GM23338 (cell line): ENCODE results near the gene KCNJ8. TPM values are rescaled to one million over a fixed set of nuclear protein-coding genes. Genes with fewer than 3 reads are reported as not detected.

Source experiments
- ATAC-seq: fragments of 200-7000 bp; cut with Tn5 transposase; 3 replicates; pipeline ENCODE4 v1.9.1; 2020
- DNase-seq: peaks from one replicate; pipeline ENCODE4 v3.0.0-alpha.2; 2015; ENCODE audit warnings: low spot score
- H2AFZ ChIP-seq: fragments of 200-600 bp; sonication (generic); 2 replicates; pipeline ENCODE4 v1.8.0; 2016; ENCODE audit warnings: antibody characterized with exemption, mild to moderate bottlenecking, moderate library complexity
- H3F3A ChIP-seq: fragments of 200-600 bp; sonication (generic); replicated peaks from 2 replicates; pipeline ENCODE4 v1.8.0; 2017; ENCODE audit warnings: antibody characterized with exemption, mixed run types, low read depth
- H3K27ac ChIP-seq: fragments of 200-600 bp; sonication (generic); 2 replicates; pipeline ENCODE4 v1.6.1; 2016; ENCODE audit warnings: low read depth
- H3K27me3 ChIP-seq: fragments of 200-600 bp; sonication (generic); 2 replicates; pipeline ENCODE4 v1.8.0; 2016; ENCODE audit warnings: mild to moderate bottlenecking, mixed run types, moderate library complexity; ENCODE audit not compliant: insufficient read depth
- H3K36me3 ChIP-seq: fragments of 200-600 bp; sonication (generic); 2 replicates; pipeline ENCODE4 v1.8.0; 2016; ENCODE audit warnings: mild to moderate bottlenecking; ENCODE audit not compliant: insufficient read depth
- H3K4me1 ChIP-seq: fragments of 200-600 bp; sonication (generic); 2 replicates; pipeline ENCODE4 v1.8.0; 2016; ENCODE audit warnings: mild to moderate bottlenecking, moderate library complexity; ENCODE audit not compliant: insufficient read depth
- H3K4me2 ChIP-seq: fragments of 200-600 bp; sonication (generic); 2 replicates; pipeline ENCODE4 v1.7.1; 2017; ENCODE audit warnings: mixed run types
- H3K4me3 ChIP-seq: fragments of 200-600 bp; sonication (generic); 2 replicates; pipeline ENCODE4 v1.6.1; 2016; ENCODE audit warnings: mixed run types
- H3K79me2 ChIP-seq: fragments of 200-600 bp; sonication (generic); replicated peaks from 2 replicates; pipeline ENCODE4 v1.8.0; 2017; ENCODE audit warnings: mild to moderate bottlenecking; ENCODE audit not compliant: insufficient read depth
- H3K9me2 ChIP-seq: fragments of 200-600 bp; sonication (generic); 2 replicates; pipeline ENCODE4 v1.8.0; 2017; ENCODE audit not compliant: insufficient read depth
- H4K20me1 ChIP-seq: fragments of 200-600 bp; sonication (generic); replicated peaks from 2 replicates; pipeline ENCODE4 v1.8.0; 2017; ENCODE audit warnings: mild to moderate bottlenecking; ENCODE audit not compliant: insufficient read depth
- H3K27ac Mint-ChIP-seq: 2 replicates; pipeline ENCODE4 v1.8.0; 2020; ENCODE audit warnings: inconsistent platforms, mild to moderate bottlenecking, moderate library complexity, mixed read lengths
- H3K27me3 Mint-ChIP-seq: 3 replicates; pipeline ENCODE4 v1.8.0; 2022; ENCODE audit warnings: low read depth, mild to moderate bottlenecking, moderate library complexity, mixed read lengths, inconsistent platforms; ENCODE audit not compliant: insufficient read depth, poor library complexity
- H3K36me3 Mint-ChIP-seq: 3 replicates; pipeline ENCODE4 v1.8.0; 2021; ENCODE audit warnings: low read depth, mild to moderate bottlenecking, inconsistent platforms, moderate library complexity, mixed read lengths
- H3K4me1 Mint-ChIP-seq: 3 replicates; pipeline ENCODE4 v1.8.0; 2020; ENCODE audit warnings: mild to moderate bottlenecking, inconsistent platforms, mixed read lengths
- H3K4me3 Mint-ChIP-seq: 3 replicates; pipeline ENCODE4 v1.8.0; 2021; ENCODE audit warnings: moderate library complexity, mild to moderate bottlenecking, inconsistent platforms, mixed read lengths
- H3K9me3 Mint-ChIP-seq: 3 replicates; pipeline ENCODE4 v1.8.0; 2020; ENCODE audit warnings: moderate library complexity, mild to moderate bottlenecking, inconsistent platforms, mixed read lengths
- EZH2 ChIP-seq: fragments of 200-600 bp; sonication (generic); IDR thresholded peaks from one replicate; pipeline ENCODE4 v1.8.0; 2017; ENCODE audit warnings: antibody characterized with exemption, mild to moderate bottlenecking, low read depth; ENCODE audit not compliant: unreplicated experiment
- JUNB ChIP-seq: IDR thresholded peaks from one replicate; pipeline ENCODE4 v1.6.1; 2016; ENCODE audit warnings: antibody characterized with exemption; ENCODE audit not compliant: unreplicated experiment
- POLR2AphosphoS5 ChIP-seq: IDR thresholded peaks from 2 replicates; pipeline ENCODE4 v1.6.1; 2016; ENCODE audit warnings: antibody characterized with exemption, low read depth
- STAT1 ChIP-seq: IDR thresholded peaks from one replicate; pipeline ENCODE4 v1.6.1; 2016; ENCODE audit warnings: antibody characterized with exemption; ENCODE audit not compliant: unreplicated experiment
- ZNF114 ChIP-seq: fragments of 250-450 bp; sonication (Bioruptor Pico); IDR thresholded peaks from 2 replicates; pipeline ENCODE4 v1.5.0; 2020; ENCODE audit warnings: mild to moderate bottlenecking, moderate library complexity
- ZNF331 ChIP-seq: fragments of 250-450 bp; sonication (Bioruptor Pico); IDR thresholded peaks from 2 replicates; pipeline ENCODE4 v1.5.0; 2020; ENCODE audit warnings: low read depth, mild to moderate bottlenecking, moderate library complexity
- polyA plus RNA-seq: library from polyadenylated mRNA; unstranded; fragments of >200 nt; fragmentation: Nextera tagmentation; extraction: Ambion mirVana; gene quantifications from 2 replicates; pipeline ENCODE4 v1.2.1, GENCODE V29; 2016
- total RNA-seq: library from RNA; depleted of rRNA; stranded (reverse); fragments of >200 nt; shearing (Covaris generic); gene quantifications from 2 replicates; pipeline ENCODE4 v1.2.3, GENCODE V29; 2014
- TF ChIP-seq, protein P1 (sequence below): IDR thresholded peaks from 2 replicates; pipeline ENCODE4 v1.6.1; 2016; ENCODE audit warnings: antibody characterized with exemption
- TF ChIP-seq, protein P2 (sequence below): IDR thresholded peaks from one replicate; pipeline ENCODE4 v1.6.1; 2018; ENCODE audit warnings: antibody characterized with exemption; ENCODE audit not compliant: unreplicated experiment
- TF ChIP-seq, protein P3 (sequence below): fragments of 250-450 bp; sonication (Bioruptor Pico); IDR thresholded peaks from 2 replicates; pipeline ENCODE4 v1.5.0; 2020; ENCODE audit warnings: mild to moderate bottlenecking, moderate library complexity

Gene KCNJ8
- total and polyA plus RNA-seq, 2 experiments from 2014 or later = 0.82 to 0.87 TPM

DNA sequence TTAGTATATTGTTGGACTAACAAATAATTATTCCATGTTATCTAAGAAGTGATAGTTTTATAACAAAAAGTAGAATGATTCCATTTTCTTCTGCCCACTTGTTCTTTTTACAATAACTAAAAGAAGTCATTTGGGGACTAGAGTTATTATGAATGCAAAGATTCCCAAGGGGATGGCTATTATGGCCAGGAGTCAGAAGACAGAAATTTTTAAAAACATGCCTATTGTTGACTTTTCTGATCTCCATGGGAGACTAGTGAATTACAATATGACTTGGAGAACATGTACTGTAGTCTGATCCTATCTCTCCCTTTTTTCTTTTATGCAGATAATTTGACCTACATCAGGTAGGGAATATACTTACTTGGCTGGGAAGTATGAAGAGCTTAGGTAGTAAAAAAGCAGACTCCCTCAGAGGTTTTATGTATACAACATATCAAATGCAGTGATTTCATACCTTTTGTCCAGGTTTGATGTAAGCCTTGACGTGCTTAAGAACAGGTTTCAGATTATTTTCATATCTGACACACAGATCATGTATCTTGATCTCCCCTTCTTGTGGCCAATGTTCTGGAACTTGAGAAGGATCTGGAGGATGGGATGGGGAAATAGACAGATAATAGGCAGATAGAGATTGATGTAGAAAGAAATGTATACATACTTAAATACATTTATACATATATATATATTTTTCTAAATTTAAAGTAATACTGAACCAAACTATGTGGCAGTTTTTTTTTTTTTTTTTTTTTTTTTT lies 41.0 kb upstream of the KCNJ8 start:
- H3K4me3 ChIP-seq = no peak overlapping the region
- no peak overlapping the region for H2AFZ ChIP-seq
- no peaks in the 10 kb centered on the region for H3K79me2 ChIP-seq
- no peaks in the 10 kb centered on the region for H3K9me2 ChIP-seq
- no peaks in the 10 kb centered on the region for H3F3A ChIP-seq
- no peaks in the 10 kb centered on the region for H3K36me3 Mint-ChIP-seq
- H3K4me3 Mint-ChIP-seq = no peak overlapping the region
- no peaks in the 10 kb centered on the region for H3K9me3 Mint-ChIP-seq
- H3K27me3 Mint-ChIP-seq = peaks cover 2% of the 10 kb centered on the region
- H4K20me1 ChIP-seq = no peaks in the 10 kb centered on the region
- H3K36me3 ChIP-seq = no peaks in the 10 kb centered on the region
- H3K27ac Mint-ChIP-seq = no peak overlapping the region
- ATAC-seq (no peak), DNase-seq (no peak)
- TF ChIP-seq, protein P1, sequence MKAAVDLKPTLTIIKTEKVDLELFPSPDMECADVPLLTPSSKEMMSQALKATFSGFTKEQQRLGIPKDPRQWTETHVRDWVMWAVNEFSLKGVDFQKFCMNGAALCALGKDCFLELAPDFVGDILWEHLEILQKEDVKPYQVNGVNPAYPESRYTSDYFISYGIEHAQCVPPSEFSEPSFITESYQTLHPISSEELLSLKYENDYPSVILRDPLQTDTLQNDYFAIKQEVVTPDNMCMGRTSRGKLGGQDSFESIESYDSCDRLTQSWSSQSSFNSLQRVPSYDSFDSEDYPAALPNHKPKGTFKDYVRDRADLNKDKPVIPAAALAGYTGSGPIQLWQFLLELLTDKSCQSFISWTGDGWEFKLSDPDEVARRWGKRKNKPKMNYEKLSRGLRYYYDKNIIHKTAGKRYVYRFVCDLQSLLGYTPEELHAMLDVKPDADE = no peak
- TF ChIP-seq JUNB (no peak), STAT1 (no peak), ZNF331 (CRISPR knock-in tag) (no peak), ZNF114 (CRISPR knock-in tag) (no peak), POLR2AphosphoS5 (no peak)
- H3K27ac ChIP-seq = no peak overlapping the region
- no peaks in the 10 kb centered on the region for H3K4me1 Mint-ChIP-seq
- H3K27me3 ChIP-seq = no peaks in the 10 kb centered on the region
- H3K4me1 ChIP-seq = no peaks in the 10 kb centered on the region
- H3K4me2 ChIP-seq = no peak overlapping the region

DNA sequence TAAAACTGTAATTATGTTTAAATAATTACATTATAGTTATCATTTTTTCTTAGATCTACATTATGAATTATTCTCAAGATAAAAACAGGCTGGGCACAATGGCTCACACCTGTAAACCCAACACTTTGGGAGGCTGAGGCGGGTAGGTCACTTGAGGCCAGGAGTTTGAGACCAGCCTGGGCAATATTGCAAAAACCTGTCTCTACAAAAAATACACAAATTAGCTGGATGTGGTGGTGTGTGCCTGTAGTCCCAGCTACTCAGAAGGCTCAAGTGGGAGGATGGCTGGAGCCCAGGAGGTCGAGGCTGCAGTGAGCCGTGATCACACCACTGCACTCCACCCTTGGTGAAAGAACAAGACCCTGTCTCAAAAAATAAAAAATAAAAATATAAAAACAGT lies 40.3 kb upstream of the KCNJ8 start:
- Histone ChIP-seq H2AFZ (no peak overlapping the region), H3K4me2 (no peak overlapping the region), H3K36me3 (no peaks in the 10 kb centered on the region), H3K4me3 (no peak overlapping the region), H3K4me1 (no peaks in the 10 kb centered on the region), H4K20me1 (no peaks in the 10 kb centered on the region), H3K9me2 (no peaks in the 10 kb centered on the region), H3F3A (no peaks in the 10 kb centered on the region), H3K27ac (no peak overlapping the region), H3K79me2 (no peaks in the 10 kb centered on the region), H3K27me3 (no peaks in the 10 kb centered on the region)
- no peaks in the 10 kb centered on the region for H3K9me3 Mint-ChIP-seq
- no peak overlapping the region for H3K27ac Mint-ChIP-seq
- ATAC-seq = no peak
- H3K4me3 Mint-ChIP-seq = no peak overlapping the region
- H3K27me3 Mint-ChIP-seq = peaks cover 2% of the 10 kb centered on the region
- no peak for DNase-seq
- no peaks in the 10 kb centered on the region for H3K4me1 Mint-ChIP-seq
- H3K36me3 Mint-ChIP-seq = no peaks in the 10 kb centered on the region
- TF ChIP-seq, protein P1 = no peak
- TF ChIP-seq, protein P2, sequence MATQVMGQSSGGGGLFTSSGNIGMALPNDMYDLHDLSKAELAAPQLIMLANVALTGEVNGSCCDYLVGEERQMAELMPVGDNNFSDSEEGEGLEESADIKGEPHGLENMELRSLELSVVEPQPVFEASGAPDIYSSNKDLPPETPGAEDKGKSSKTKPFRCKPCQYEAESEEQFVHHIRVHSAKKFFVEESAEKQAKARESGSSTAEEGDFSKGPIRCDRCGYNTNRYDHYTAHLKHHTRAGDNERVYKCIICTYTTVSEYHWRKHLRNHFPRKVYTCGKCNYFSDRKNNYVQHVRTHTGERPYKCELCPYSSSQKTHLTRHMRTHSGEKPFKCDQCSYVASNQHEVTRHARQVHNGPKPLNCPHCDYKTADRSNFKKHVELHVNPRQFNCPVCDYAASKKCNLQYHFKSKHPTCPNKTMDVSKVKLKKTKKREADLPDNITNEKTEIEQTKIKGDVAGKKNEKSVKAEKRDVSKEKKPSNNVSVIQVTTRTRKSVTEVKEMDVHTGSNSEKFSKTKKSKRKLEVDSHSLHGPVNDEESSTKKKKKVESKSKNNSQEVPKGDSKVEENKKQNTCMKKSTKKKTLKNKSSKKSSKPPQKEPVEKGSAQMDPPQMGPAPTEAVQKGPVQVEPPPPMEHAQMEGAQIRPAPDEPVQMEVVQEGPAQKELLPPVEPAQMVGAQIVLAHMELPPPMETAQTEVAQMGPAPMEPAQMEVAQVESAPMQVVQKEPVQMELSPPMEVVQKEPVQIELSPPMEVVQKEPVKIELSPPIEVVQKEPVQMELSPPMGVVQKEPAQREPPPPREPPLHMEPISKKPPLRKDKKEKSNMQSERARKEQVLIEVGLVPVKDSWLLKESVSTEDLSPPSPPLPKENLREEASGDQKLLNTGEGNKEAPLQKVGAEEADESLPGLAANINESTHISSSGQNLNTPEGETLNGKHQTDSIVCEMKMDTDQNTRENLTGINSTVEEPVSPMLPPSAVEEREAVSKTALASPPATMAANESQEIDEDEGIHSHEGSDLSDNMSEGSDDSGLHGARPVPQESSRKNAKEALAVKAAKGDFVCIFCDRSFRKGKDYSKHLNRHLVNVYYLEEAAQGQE = no peak
- TF ChIP-seq, protein P3, sequence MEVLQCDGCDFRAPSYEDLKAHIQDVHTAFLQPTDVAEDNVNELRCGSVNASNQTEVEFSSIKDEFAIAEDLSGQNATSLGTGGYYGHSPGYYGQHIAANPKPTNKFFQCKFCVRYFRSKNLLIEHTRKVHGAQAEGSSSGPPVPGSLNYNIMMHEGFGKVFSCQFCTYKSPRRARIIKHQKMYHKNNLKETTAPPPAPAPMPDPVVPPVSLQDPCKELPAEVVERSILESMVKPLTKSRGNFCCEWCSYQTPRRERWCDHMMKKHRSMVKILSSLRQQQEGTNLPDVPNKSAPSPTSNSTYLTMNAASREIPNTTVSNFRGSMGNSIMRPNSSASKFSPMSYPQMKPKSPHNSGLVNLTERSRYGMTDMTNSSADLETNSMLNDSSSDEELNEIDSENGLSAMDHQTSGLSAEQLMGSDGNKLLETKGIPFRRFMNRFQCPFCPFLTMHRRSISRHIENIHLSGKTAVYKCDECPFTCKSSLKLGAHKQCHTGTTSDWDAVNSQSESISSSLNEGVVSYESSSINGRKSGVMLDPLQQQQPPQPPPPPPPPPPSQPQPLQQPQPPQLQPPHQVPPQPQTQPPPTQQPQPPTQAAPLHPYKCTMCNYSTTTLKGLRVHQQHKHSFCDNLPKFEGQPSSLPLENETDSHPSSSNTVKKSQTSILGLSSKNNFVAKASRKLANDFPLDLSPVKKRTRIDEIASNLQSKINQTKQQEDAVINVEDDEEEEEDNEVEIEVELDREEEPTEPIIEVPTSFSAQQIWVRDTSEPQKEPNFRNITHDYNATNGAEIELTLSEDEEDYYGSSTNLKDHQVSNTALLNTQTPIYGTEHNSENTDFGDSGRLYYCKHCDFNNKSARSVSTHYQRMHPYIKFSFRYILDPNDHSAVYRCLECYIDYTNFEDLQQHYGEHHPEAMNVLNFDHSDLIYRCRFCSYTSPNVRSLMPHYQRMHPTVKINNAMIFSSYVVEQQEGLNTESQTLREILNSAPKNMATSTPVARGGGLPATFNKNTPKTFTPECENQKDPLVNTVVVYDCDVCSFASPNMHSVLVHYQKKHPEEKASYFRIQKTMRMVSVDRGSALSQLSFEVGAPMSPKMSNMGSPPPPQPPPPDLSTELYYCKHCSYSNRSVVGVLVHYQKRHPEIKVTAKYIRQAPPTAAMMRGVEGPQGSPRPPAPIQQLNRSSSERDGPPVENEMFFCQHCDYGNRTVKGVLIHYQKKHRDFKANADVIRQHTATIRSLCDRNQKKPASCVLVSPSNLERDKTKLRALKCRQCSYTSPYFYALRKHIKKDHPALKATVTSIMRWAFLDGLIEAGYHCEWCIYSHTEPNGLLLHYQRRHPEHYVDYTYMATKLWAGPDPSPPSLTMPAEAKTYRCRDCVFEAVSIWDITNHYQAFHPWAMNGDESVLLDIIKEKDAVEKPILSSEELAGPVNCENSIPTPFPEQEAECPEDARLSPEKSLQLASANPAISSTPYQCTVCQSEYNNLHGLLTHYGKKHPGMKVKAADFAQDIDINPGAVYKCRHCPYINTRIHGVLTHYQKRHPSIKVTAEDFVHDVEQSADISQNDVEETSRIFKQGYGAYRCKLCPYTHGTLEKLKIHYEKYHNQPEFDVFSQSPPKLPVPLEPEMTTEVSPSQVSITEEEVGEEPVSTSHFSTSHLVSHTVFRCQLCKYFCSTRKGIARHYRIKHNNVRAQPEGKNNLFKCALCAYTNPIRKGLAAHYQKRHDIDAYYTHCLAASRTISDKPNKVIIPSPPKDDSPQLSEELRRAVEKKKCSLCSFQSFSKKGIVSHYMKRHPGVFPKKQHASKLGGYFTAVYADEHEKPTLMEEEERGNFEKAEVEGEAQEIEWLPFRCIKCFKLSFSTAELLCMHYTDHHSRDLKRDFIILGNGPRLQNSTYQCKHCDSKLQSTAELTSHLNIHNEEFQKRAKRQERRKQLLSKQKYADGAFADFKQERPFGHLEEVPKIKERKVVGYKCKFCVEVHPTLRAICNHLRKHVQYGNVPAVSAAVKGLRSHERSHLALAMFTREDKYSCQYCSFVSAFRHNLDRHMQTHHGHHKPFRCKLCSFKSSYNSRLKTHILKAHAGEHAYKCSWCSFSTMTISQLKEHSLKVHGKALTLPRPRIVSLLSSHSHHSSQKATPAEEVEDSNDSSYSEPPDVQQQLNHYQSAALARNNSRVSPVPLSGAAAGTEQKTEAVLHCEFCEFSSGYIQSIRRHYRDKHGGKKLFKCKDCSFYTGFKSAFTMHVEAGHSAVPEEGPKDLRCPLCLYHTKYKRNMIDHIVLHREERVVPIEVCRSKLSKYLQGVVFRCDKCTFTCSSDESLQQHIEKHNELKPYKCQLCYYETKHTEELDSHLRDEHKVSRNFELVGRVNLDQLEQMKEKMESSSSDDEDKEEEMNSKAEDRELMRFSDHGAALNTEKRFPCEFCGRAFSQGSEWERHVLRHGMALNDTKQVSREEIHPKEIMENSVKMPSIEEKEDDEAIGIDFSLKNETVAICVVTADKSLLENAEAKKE = no peak
- no peak for TF ChIP-seq ZNF331 (CRISPR knock-in tag)
- no peak for TF ChIP-seq JUNB
- no peak for TF ChIP-seq EZH2
